ENCODE data around the gene IFNA16.

GRCh38 chr9:21210311-21210710 is 6.8 kb downstream of the IFNA16 start:
- TF ChIP-seq CTCF (IDR thresholded peaks at IDR 0.05) (no peak), POLR2A (IDR thresholded peaks at IDR 0.05) (no peak), EP300 (IDR thresholded peaks at IDR 0.05) (no peak)

Data from tibial nerve (tissue), 4 donors.